Endothelial cell of umbilical vein (primary cell): ENCODE results near the gene PTBP3. TPM values are rescaled to one million over a fixed set of nuclear protein-coding genes. Genes with fewer than 3 reads are reported as not detected.

Source experiments
- BruUV-seq: library from RNA; stranded (reverse); fragments of 400-500 nt; replicated peaks from 2 replicates; lab custom pipeline; 2021; lab: Mats Ljungman, UMichigan
- CTCF ChIA-PET: fragments of 300-600, 350-600 bp; sonication (Branson Sonifier 250); formaldehyde crosslinking; loops from one replicate; lab custom pipeline; 2021; ENCODE audit warnings: antibody characterized with exemption, inconsistent platforms; lab: Charles Lee
- POLR2A ChIA-PET: fragments of 300-600, 350-600 bp; sonication (Branson Sonifier 250); formaldehyde crosslinking; loops from one replicate; lab custom pipeline; 2021; ENCODE audit warnings: antibody characterized with exemption, inconsistent platforms; lab: Charles Lee
- DNase-seq: peaks from one replicate; pipeline ENCODE4 v3.0.0-alpha.2; 2011; ENCODE audit warnings: low read depth, low spot score
- FAIRE-seq: peaks from 2 replicates; lab custom pipeline; 2011; peaks lifted over from hg19 to GRCh38; lab: Jason Lieb, UNC
- H2AFZ ChIP-seq: 2 replicates; pipeline ENCODE4 v1.6.0; 2012; ENCODE audit warnings: low read depth, low read length, control low read depth, inconsistent platforms
- H3K27ac ChIP-seq: 2 replicates; pipeline ENCODE4 v1.5.1; 2011; ENCODE audit warnings: low read depth, mild to moderate bottlenecking, control low read depth, low read length, moderate library complexity; ENCODE audit not compliant: insufficient read depth
- H3K27me3 ChIP-seq, 2 experiments: 2 replicates each; pipeline versions ENCODE4 v1.6.0 to v1.6.1; 2011; ENCODE audit warnings: low read length in 2 of 2, mixed read lengths in 1 of 2; ENCODE audit not compliant: control insufficient read depth in 2 of 2, insufficient read depth in 2 of 2
- H3K36me3 ChIP-seq, 2 experiments: 2 replicates in 1 of 2; 3 replicates in 1 of 2; pipeline ENCODE4 v1.5.1; 2011; ENCODE audit warnings: low read length in 2 of 2, mild to moderate bottlenecking in 1 of 2, moderate library complexity in 1 of 2; ENCODE audit not compliant: control insufficient read depth in 2 of 2, insufficient read depth in 2 of 2; ENCODE audit errors: extremely low read depth in 1 of 2
- H3K4me1 ChIP-seq: 3 replicates; pipeline ENCODE4 v1.5.1; 2011; ENCODE audit warnings: mild to moderate bottlenecking, low read length; ENCODE audit not compliant: control insufficient read depth, insufficient read depth; ENCODE audit errors: extremely low read depth
- H3K4me2 ChIP-seq: 2 replicates; pipeline ENCODE4 v1.6.1; 2011; ENCODE audit warnings: low read length, control low read depth, mixed read lengths; ENCODE audit not compliant: insufficient read depth
- H3K4me3 ChIP-seq, 3 experiments: fragments of 200-600 bp in 1 of 3; sonication (generic), shearing (Covaris generic) in 1 of 3; replicated peaks in 1 of 3; 2 replicates each; pipeline ENCODE4 v1.5.1; 2011 to 2016; ENCODE audit warnings: control low read depth in 3 of 3, low read length in 3 of 3, mild to moderate bottlenecking in 2 of 3, inconsistent platforms in 1 of 3, low read depth in 1 of 3, moderate library complexity in 1 of 3; ENCODE audit not compliant: insufficient read depth in 1 of 3
- H3K79me2 ChIP-seq: 2 replicates; pipeline ENCODE4 v1.6.0; 2012; ENCODE audit warnings: low read length, inconsistent platforms; ENCODE audit not compliant: control insufficient read depth, insufficient read depth
- H3K9ac ChIP-seq: replicated peaks from 2 replicates; pipeline ENCODE3; 2011; ENCODE audit warnings: low read length, control low read depth; ENCODE audit not compliant: insufficient read depth; ENCODE audit errors: extremely low read depth
- H3K9me1 ChIP-seq: replicated peaks from 3 replicates; pipeline ENCODE4 v1.6.0; 2011; ENCODE audit warnings: mild to moderate bottlenecking, low read length; ENCODE audit not compliant: control insufficient read depth, insufficient read depth; ENCODE audit errors: extremely low read depth
- H3K9me3 ChIP-seq: replicated peaks from 2 replicates; pipeline ENCODE4 v1.5.1; 2012; ENCODE audit warnings: low read length, inconsistent platforms; ENCODE audit not compliant: control insufficient read depth, insufficient read depth
- H4K20me1 ChIP-seq: replicated peaks from 2 replicates; pipeline ENCODE3; 2011; ENCODE audit warnings: mild to moderate bottlenecking, low read length; ENCODE audit not compliant: control insufficient read depth, insufficient read depth; ENCODE audit errors: extremely low read depth
- EZH2 ChIP-seq: IDR thresholded peaks from 2 replicates; pipeline ENCODE4 v1.6.1; 2012; ENCODE audit warnings: borderline replicate concordance, low read depth, mild to moderate bottlenecking, moderate library complexity, low read length, inconsistent platforms; ENCODE audit not compliant: severe bottlenecking
- FOS ChIP-seq: IDR thresholded peaks from 2 replicates; pipeline ENCODE4 v1.6.1; 2011; ENCODE audit warnings: mild to moderate bottlenecking, low read length, moderate library complexity, borderline replicate concordance; ENCODE audit not compliant: insufficient read depth
- GATA2 ChIP-seq: IDR thresholded peaks from 2 replicates; pipeline ENCODE4 v1.7.0; 2011; ENCODE audit warnings: low read depth, mild to moderate bottlenecking, moderate library complexity, mixed read lengths, low read length; ENCODE audit not compliant: insufficient read length, insufficient read depth
- JUN ChIP-seq: IDR thresholded peaks from 2 replicates; pipeline ENCODE4 v1.6.1; 2011; ENCODE audit warnings: borderline replicate concordance, low read depth; ENCODE audit not compliant: insufficient read length, insufficient read depth
- MYC ChIP-seq: IDR thresholded peaks from one replicate; pipeline ENCODE4 v1.6.1; 2011; ENCODE audit warnings: mild to moderate bottlenecking, low read depth, low read length
- POLR2A ChIP-seq: IDR thresholded peaks from 2 replicates; pipeline ENCODE4 v1.6.1; 2012; ENCODE audit warnings: low read depth, mild to moderate bottlenecking, control low read depth, low read length
- POLR2AphosphoS5 ChIP-seq: IDR thresholded peaks from 2 replicates; pipeline ENCODE4 v1.6.1; 2012; ENCODE audit warnings: low read depth, mild to moderate bottlenecking, control low read depth, low read length, moderate library complexity; ENCODE audit not compliant: insufficient read depth
- dilution Hi-C: fragments of 300-500 bp; cut with MboI; formaldehyde crosslinking; loops from one replicate; pipeline ENCODE4 v1.15.0; 2019; ENCODE audit warnings: low sequenced_read_pairs; ENCODE audit not compliant: extremely low pct_ligation_motif_present
- intact Hi-C: fragments of 100-400 bp; cut with micrococcal nuclease; formaldehyde crosslinking; loops from one replicate; pipeline ENCODE4 v1.10.0; 2022
- polyA plus RNA-seq, 4 experiments: library from polyadenylated mRNA; depleted of rRNA in 3 of 4; stranded (reverse) in 3 of 4; unstranded in 1 of 4; fragments of >200 nt; gene quantifications; 2 replicates each; pipeline versions ENCODE4 v1.2.1 to v1.2.3, GENCODE V29; 2011 to 2012; ENCODE audit warnings: missing spikeins in 1 of 4
- total RNA-seq: library from RNA; stranded (reverse); gene quantifications from 2 replicates; pipeline ENCODE4 v1.2.3, GENCODE V29; 2021
- TF ChIP-seq, protein P1 (sequence below): IDR thresholded peaks from 2 replicates; pipeline ENCODE4 v1.6.1; 2011; ENCODE audit not compliant: insufficient read depth, insufficient read length
- TF ChIP-seq, protein P2 (sequence below), 2 donors: IDR thresholded peaks; 1 replicate in 1 of 2; 2 replicates in 1 of 2; pipeline ENCODE4 v1.5.1; 2011; ENCODE audit warnings: low read length in 2 of 2, mild to moderate bottlenecking in 2 of 2, moderate library complexity in 2 of 2, control low read depth in 1 of 2, inconsistent platforms in 1 of 2, low read depth in 1 of 2; ENCODE audit not compliant: insufficient read depth in 1 of 2; ENCODE audit errors: extremely low read depth in 1 of 2

PTBP3 gene
- total and polyA plus RNA-seq, 2 donors (not counting 3 experiments of a cell fraction or from before 2014, with no cell fraction given): 42.4 to 75.0 TPM

- intact Hi-C loops (no loop called here), dilution Hi-C loops (no loop called here)
- FAIRE-seq (no peak), DNase-seq (no peak)
- ChIA-PET POLR2A (no interaction called here), CTCF (interaction anchor here (1.2 to 1.4 kb wide), 3 partner anchors 22 to 73 kb away, joined by 3 to 4 read pairs (median 3); no protein-coding TSS in a partner anchor)
- Histone ChIP-seq H3K27ac (no peak overlapping the region), H3K9me3 (no peaks in the 10 kb centered on the region), H3K36me3 (no peaks in the 10 kb centered on the region), H3K4me2 (no peak overlapping the region), H3K9ac (no peak overlapping the region), H3K9me1 (no peaks in the 10 kb centered on the region), H4K20me1 (peaks cover 2% of the 10 kb centered on the region), H2AFZ (no peak overlapping the region), H3K27me3 (no peaks in the 10 kb centered on the region), H3K4me1 (peaks cover 8% of the 10 kb centered on the region), H3K4me3 (no peak overlapping the region), H3K79me2 (peaks cover 21% of the 10 kb centered on the region)
- TF ChIP-seq FOS (no peak), MYC (no peak), POLR2AphosphoS5 (no peak), JUN (no peak), POLR2A (no peak), GATA2 (no peak), EZH2 (no peak)
- TF ChIP-seq, protein P1, sequence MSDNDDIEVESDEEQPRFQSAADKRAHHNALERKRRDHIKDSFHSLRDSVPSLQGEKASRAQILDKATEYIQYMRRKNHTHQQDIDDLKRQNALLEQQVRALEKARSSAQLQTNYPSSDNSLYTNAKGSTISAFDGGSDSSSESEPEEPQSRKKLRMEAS: no peak
- TF ChIP-seq, protein P2, sequence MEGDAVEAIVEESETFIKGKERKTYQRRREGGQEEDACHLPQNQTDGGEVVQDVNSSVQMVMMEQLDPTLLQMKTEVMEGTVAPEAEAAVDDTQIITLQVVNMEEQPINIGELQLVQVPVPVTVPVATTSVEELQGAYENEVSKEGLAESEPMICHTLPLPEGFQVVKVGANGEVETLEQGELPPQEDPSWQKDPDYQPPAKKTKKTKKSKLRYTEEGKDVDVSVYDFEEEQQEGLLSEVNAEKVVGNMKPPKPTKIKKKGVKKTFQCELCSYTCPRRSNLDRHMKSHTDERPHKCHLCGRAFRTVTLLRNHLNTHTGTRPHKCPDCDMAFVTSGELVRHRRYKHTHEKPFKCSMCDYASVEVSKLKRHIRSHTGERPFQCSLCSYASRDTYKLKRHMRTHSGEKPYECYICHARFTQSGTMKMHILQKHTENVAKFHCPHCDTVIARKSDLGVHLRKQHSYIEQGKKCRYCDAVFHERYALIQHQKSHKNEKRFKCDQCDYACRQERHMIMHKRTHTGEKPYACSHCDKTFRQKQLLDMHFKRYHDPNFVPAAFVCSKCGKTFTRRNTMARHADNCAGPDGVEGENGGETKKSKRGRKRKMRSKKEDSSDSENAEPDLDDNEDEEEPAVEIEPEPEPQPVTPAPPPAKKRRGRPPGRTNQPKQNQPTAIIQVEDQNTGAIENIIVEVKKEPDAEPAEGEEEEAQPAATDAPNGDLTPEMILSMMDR (IDR thresholded peaks at IDR 0.05; ENCODE audit: extremely low read depth in 1 of 2, insufficient read depth in 1 of 2, low read depth in 1 of 2, low read length in 2 of 2): no peak
- BruUV-seq: no TSS peak
Measured at GRCh38 chr9:112170968-112171367, 162.5 kb downstream of the PTBP3 start.
